Measurements from ENCODE around the gene IKZF3.
"Not testable (repeated sequence)": the region's sequence is repeated elsewhere in the genome, so short reads cannot be mapped to it uniquely, and the experiment has no call there.

IKZF3 gene

GRCh38 chr17:39863918-39864746 lies at the start of gene IKZF3:
Gene IKZF3, minus strand, starts transcription at chr17:39864312. Its CDS starts 186 bp downstream, at chr17:39864126.
- no peak for DNase-seq

DNA sequence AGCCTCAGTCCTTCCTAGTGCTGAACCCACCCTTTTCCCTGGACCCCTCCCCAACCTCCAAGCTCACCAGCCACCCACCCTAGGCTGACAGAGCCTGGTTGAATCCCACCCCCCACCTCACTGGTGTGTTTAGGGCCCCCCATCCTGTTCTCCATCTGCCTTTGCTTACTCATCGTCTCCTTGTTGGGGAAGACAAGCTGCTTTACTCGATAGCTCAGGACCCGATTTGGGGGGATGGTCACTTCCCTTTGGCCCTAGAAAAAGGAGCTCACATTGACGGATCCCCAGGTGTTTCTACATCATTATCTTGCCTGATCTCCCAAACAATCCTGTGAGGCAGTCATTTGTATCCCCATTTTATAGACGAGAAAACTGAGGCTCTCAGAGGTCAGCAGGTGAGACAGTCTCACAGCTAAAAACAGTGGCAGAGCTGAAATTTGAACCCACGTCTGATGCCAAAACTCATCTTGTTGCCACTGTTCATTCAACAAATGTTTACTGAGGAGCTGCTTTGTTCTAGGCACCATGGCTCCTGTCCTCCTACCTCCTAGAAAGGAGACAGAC lies 44.8 kb upstream of the IKZF3 start:
- no peak for DNase-seq

DNA sequence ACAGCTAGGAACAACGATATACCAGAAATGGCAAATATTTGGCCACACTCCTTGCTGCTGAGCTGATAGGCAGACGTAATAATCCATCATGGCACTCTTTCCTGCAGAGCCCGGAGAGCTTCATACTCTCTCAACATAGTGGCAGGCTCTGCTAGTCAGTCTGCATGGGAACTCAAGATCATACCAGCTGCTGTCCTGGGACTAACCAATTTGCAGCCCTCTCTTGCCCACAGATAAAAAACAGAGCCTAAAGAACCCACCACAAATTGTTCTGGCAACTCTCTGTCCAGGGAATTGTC lies 40.8 kb upstream of the IKZF3 start:
- DNase-seq, result no peak

GRCh38 chr17:39903158-39903884 lies 39.2 kb upstream of the IKZF3 start:
- no peak for DNase-seq

DNA sequence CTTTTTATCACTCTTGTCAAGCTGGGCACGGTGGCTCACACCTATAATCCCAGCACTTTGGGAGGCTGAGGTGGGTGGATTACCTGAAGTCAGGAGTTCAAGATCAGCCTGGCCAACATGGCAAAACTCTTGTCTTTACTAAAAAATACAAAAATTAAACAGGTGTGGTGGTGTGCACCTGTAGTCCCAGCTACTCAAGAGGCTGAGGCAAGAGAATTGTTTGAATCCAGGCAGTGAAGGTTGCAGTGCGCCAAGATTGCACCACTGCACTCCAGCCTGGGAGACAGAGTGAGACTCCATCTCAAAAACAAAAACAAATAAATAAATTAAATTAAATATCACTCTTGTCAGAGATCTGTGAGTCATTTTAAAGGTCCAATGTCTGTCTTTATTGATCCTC lies 37.9 kb upstream of the IKZF3 start:
- DNase-seq, result not testable (repeated sequence)

GRCh38 chr17:39899215-39899614 lies 35.1 kb upstream of the IKZF3 start:
- no peak for DNase-seq

GRCh38 chr17:39898088-39898487 lies 34.0 kb upstream of the IKZF3 start:
- no peak for DNase-seq

- DNase-seq, result no peak
These were observed 30.7 kb upstream of the IKZF3 start for GRCh38 chr17:39894681-39895376.

- no peak for DNase-seq
These were observed 25.1 kb upstream of the IKZF3 start for GRCh38 chr17:39889200-39889599.

GRCh38 chr17:39887078-39887477 lies 23.0 kb upstream of the IKZF3 start:
- DNase-seq, result no peak

DNA sequence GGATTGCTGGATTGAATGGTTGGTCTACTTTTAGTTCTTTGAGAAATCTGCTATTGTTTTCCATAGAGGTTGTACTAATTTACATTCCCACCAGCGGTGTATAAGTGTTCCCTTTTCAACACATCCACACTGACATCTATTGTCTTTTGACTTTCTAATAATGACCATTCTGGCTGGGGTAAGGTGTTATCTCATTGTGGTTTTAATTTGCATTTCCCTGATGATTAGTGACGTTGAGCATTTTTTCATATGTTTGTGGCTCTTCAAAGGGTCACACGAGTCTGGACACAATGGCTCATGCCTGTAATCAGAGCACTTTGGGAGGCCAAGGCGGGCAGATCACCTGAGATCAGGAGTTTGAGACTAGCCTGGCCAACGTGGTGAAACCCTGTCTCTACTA lies 22.0 kb upstream of the IKZF3 start:
- DNase-seq, result not testable (repeated sequence)

- DNase-seq, result peak; percentile 29
These were observed 8.6 kb upstream of the IKZF3 start for GRCh38 chr17:39872751-39873150.

DNA sequence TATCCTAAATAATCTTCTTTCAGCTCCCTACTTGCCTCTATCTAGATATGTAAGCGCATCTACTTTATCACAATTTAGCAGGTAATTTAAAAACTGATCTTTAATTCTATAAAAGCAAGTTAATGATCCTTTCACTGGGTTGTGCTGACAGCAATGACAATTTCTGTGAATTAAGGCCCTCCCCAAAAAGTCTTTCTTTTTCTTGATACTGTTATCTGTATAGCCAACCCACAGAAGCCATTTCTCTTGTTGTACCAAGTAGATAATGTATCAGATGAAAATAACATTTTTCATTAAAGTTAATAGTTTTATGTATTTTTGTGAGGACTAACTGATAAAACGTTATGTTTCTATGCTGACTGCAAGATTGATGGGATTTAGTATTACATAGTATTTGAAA lies 7.7 kb upstream of the IKZF3 start:
- DNase-seq, result no peak

- DNase-seq, result no peak
These were observed 6.7 kb upstream of the IKZF3 start for GRCh38 chr17:39870776-39871175.

GRCh38 chr17:39868554-39868942 lies 4.4 kb upstream of the IKZF3 start:
- no peak for DNase-seq

GRCh38 chr17:39867880-39868553 lies 3.9 kb upstream of the IKZF3 start, which contains the start of gene ZPBP2:
Gene ZPBP2, plus strand, starts transcription at chr17:39868202. Its CDS starts 153 bp downstream, at chr17:39868355.
- no peak for DNase-seq

DNA sequence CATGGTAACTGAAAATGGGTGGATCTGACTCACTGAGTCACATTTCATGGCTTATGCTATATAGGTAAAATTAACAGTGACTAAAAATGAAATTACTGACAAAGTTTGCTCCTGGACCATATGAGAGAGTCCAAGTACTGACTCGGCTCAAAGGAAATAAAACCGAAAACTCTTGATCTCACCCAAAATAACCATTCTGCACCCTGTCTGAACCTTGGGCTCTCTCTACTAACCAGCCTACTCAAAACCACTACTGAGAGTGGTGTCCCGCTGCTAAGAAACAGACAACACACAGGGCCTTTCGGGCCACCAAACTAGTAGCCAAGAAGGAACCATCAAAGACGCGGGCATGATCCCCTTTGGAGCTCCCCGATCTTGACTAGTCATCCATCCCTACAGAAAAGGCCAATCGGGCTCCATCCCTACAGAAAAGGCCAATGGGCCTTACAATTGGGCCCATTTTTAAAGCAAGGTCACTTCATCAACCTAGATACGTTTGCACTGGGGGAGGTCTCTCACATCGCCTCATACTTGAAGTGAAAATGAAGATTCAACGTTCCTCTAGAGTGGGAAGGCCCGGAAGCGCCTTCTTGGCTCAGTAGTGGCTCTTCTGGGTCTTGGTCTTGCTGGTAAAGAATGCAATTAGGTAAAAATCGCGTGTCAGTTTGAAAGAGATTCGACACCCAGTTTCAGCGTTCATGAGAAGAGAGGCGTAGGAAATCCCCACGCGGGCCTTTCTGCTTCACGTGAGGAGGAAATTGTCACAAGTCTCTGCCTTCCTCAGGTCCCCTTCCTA lies 3.2 kb upstream of the IKZF3 start:
- DNase-seq, result no peak

- no peak for DNase-seq
These were observed 2.1 kb upstream of the IKZF3 start for GRCh38 chr17:39866013-39866730.

- DNase-seq, result no peak
These were observed 731 bp downstream of the IKZF3 start for GRCh38 chr17:39863244-39863917.

DNA sequence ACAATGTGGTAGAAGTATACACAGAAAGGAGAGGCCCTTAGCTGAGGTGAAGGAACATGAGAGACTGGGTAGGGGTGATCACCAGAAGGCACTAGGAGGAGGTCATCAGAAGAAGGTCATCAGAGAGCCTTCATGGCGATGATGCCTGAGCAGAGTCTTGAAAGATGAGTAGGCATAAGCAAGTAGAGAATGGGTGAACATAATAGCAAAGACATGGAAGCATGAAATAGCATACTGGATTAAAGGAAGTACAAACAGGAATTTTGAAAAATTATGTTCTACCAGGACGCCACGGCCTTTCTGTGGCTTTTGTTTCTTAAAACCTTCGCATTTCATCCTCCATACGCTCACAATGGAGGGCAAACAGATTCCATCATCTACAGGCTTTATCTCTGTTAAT lies 2.9 kb downstream of the IKZF3 start:
- no peak for DNase-seq
